Activated effector memory CD4-positive, alpha-beta T cell treated with Interleukin-2 at 50 U/mL for 16 hours (primary cell): ENCODE data around the gene GRB10.

Source experiments
- DNase-seq: peaks from one replicate; pipeline ENCODE4 v3.0.0-alpha.2; 2020

GRB10 gene

GRCh38 chr7:50782375-50783208 lies at the start of gene GRB10:
Gene GRB10, minus strand, starts transcription at chr7:50782896. Its CDS starts 50,574 bp downstream, at chr7:50732322.
- DNase-seq, result no peak

GRCh38 chr7:50828801-50829200 lies 46.1 kb upstream of the GRB10 start:
- no peak for DNase-seq

GRCh38 chr7:50828116-50828515 lies 45.4 kb upstream of the GRB10 start:
- no peak for DNase-seq

GRCh38 chr7:50827281-50827680 lies 44.6 kb upstream of the GRB10 start:
- no peak for DNase-seq

- DNase-seq, result no peak
Measured at GRCh38 chr7:50826371-50827172, 43.9 kb upstream of the GRB10 start.

- DNase-seq, result no peak
Measured at GRCh38 chr7:50825465-50825864, 42.8 kb upstream of the GRB10 start.

GRCh38 chr7:50824882-50825281 lies 42.2 kb upstream of the GRB10 start:
- no peak for DNase-seq

- DNase-seq, result no peak
Measured at GRCh38 chr7:50822706-50823105, 40.0 kb upstream of the GRB10 start.

- no peak for DNase-seq
Measured at GRCh38 chr7:50822110-50822509, 39.4 kb upstream of the GRB10 start.

GRCh38 chr7:50821457-50822008 lies 38.8 kb upstream of the GRB10 start:
- DNase-seq, result no peak

GRCh38 chr7:50818324-50818723 lies 35.6 kb upstream of the GRB10 start:
- no peak for DNase-seq

GRCh38 chr7:50817561-50817960 lies 34.9 kb upstream of the GRB10 start:
- DNase-seq, result no peak

- DNase-seq, result no peak
Measured at GRCh38 chr7:50815138-50815537, 32.4 kb upstream of the GRB10 start.

GRCh38 chr7:50814166-50814565 lies 31.5 kb upstream of the GRB10 start:
- no peak for DNase-seq

GRCh38 chr7:50812841-50813475 lies 30.3 kb upstream of the GRB10 start:
- no peak for DNase-seq

- no peak for DNase-seq
Measured at GRCh38 chr7:50812094-50812493, 29.4 kb upstream of the GRB10 start.

- no peak for DNase-seq
Measured at GRCh38 chr7:50808282-50808888, 25.7 kb upstream of the GRB10 start.

- DNase-seq, result no peak
Measured at GRCh38 chr7:50807026-50807730, 24.5 kb upstream of the GRB10 start.

GRCh38 chr7:50806143-50806542 lies 23.4 kb upstream of the GRB10 start:
- DNase-seq, result no peak

GRCh38 chr7:50805447-50806125 lies 22.9 kb upstream of the GRB10 start:
- no peak for DNase-seq
